SK-N-SH treated with all-trans-retinoic acid at 6 μM for 48 hours (cell line): Measurements from ENCODE around the gene DPYSL3.

Experiments
- TF ChIP-seq, protein P1 (sequence below): fragments of 250-450 bp; sonication (Bioruptor Pico); IDR thresholded peaks from 2 replicates; pipeline ENCODE4 v1.8.0; 2020; ENCODE audit warnings: mild to moderate bottlenecking, moderate library complexity, borderline replicate concordance
- TF ChIP-seq, protein P2 (sequence below): fragments of 250-450 bp; sonication (Bioruptor Pico); IDR thresholded peaks from 2 replicates; pipeline ENCODE4 v1.5.1; 2020; ENCODE audit warnings: low read depth, mild to moderate bottlenecking, moderate library complexity

DNA sequence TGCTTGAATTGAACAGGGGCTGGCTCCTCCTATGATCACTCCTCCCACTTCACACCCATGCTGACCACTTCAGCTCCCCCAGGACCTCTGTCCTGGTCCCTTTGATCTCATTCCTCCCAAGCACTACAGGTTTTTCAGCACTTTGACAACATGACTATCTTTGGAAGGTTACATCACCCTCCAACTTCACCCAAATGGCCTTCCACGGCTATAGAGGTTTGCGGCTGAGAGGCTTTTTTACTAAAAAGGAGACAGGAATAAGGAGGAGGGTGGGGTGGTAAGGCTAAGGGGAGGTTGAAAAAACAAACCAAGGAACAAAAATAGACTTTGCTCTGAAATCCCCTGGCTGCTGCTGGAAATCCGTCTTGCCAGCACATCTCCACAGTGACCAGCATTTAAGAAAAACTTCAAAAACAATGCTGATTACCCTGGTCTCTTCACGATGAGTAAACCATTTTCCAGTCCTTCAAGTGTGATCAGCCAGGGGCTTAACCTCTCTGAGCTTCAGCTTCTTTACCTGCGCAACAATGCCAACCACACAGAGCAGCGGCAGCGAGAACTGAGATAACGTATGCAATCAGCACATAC, 102.7 kb downstream of the DPYSL3 start:
- TF ChIP-seq, protein P1, sequence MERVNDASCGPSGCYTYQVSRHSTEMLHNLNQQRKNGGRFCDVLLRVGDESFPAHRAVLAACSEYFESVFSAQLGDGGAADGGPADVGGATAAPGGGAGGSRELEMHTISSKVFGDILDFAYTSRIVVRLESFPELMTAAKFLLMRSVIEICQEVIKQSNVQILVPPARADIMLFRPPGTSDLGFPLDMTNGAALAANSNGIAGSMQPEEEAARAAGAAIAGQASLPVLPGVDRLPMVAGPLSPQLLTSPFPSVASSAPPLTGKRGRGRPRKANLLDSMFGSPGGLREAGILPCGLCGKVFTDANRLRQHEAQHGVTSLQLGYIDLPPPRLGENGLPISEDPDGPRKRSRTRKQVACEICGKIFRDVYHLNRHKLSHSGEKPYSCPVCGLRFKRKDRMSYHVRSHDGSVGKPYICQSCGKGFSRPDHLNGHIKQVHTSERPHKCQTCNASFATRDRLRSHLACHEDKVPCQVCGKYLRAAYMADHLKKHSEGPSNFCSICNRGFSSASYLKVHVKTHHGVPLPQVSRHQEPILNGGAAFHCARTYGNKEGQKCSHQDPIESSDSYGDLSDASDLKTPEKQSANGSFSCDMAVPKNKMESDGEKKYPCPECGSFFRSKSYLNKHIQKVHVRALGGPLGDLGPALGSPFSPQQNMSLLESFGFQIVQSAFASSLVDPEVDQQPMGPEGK (CRISPR knock-in tag) = no peak
- TF ChIP-seq, protein P2, sequence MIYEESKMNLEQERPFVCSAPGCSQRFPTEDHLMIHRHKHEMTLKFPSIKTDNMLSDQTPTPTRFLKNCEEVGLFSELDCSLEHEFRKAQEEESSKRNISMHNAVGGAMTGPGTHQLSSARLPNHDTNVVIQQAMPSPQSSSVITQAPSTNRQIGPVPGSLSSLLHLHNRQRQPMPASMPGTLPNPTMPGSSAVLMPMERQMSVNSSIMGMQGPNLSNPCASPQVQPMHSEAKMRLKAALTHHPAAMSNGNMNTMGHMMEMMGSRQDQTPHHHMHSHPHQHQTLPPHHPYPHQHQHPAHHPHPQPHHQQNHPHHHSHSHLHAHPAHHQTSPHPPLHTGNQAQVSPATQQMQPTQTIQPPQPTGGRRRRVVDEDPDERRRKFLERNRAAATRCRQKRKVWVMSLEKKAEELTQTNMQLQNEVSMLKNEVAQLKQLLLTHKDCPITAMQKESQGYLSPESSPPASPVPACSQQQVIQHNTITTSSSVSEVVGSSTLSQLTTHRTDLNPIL (CRISPR knock-in tag) = no peak; the same call in 1 of the 2 replicates
